Measurements from ENCODE around the gene TNP1. TPM values are rescaled to one million over a fixed set of nuclear protein-coding genes. Genes with fewer than 3 reads are reported as not detected.

The TNP1 gene
- polyA plus RNA-seq, 3 donors, result not detected

GRCh38 chr2:216884347-216884746, 24.5 kb upstream of the TNP1 start:
- Mint-ChIP-seq H3K27ac (peak overlapping the region in 1 of 7 donors; percentile 38), H3K9me3 (peaks cover 0 to 13% (median 5%) of the 10 kb centered on the region in 7 donors), H3K27me3 (ENCODE audit: low read depth in 3 of 3) (peaks cover 0 to 8% (median 4%) of the 10 kb centered on the region in 3 donors), H3K36me3 (no peaks in the 10 kb centered on the region), H3K4me3 (no peak overlapping the region), H3K4me1 (peaks cover 2% of the 10 kb centered on the region)
- no peaks in the 10 kb centered on the region for H3K36me3 ChIP-seq (replicated peaks in 1 of 2; ENCODE audit: control insufficient read depth in 1 of 2, insufficient read depth in 2 of 2, low read length in 2 of 2)
- no peak for DNase-seq
- no peaks in the 10 kb centered on the region for H3K4me1 ChIP-seq (ENCODE audit: control insufficient read depth in 1 of 2, insufficient read depth in 2 of 2, low read length in 2 of 2)
- H3K9ac ChIP-seq (ENCODE audit: insufficient read depth, low read length, poor library complexity, severe bottlenecking), result no peak overlapping the region
- no peak overlapping the region for H2AFZ ChIP-seq (ENCODE audit: insufficient read depth, low read depth, low read length, poor library complexity, severe bottlenecking)
- H3K79me2 ChIP-seq (ENCODE audit: insufficient read depth, low read length), result no peaks in the 10 kb centered on the region
- no peaks in the 10 kb centered on the region for H3K27me3 ChIP-seq (ENCODE audit: control insufficient read depth in 2 of 2, insufficient read depth in 2 of 2, low read length in 2 of 2)
- intact Hi-C loops (cut with micrococcal nuclease), result no loop called here
- H3K4me3 ChIP-seq (replicated peaks in 1 of 3; ENCODE audit: low read depth in 2 of 3, low read length in 3 of 3), result no peak overlapping the region
- no peak overlapping the region for H3K4me2 ChIP-seq (replicated peaks; ENCODE audit: extremely low read depth, low read length, poor library complexity, severe bottlenecking)
- no peaks in the 10 kb centered on the region for H4K20me1 ChIP-seq (ENCODE audit: insufficient read depth, low read length)
- no peak overlapping the region for H3K27ac ChIP-seq (ENCODE audit: low read depth in 1 of 2, low read length in 2 of 2)
- no peak for TF ChIP-seq CTCF (IDR thresholded peaks at IDR 0.05)
- no peaks in the 10 kb centered on the region for H3K9me3 ChIP-seq (replicated peaks in 1 of 2; ENCODE audit: control insufficient read depth in 1 of 2, insufficient read depth in 1 of 2, low read length in 2 of 2)
- 100% methylated on average over 2 of the region's 2 CpGs for WGBS (ENCODE audit: insufficient coverage)

- Histone ChIP-seq H3K27me3 (ENCODE audit: control insufficient read depth in 2 of 2, insufficient read depth in 2 of 2, low read length in 2 of 2) (no peaks in the 10 kb centered on the region), H3K36me3 (replicated peaks in 1 of 2; ENCODE audit: control insufficient read depth in 1 of 2, insufficient read depth in 2 of 2, low read length in 2 of 2) (no peaks in the 10 kb centered on the region), H3K9me3 (replicated peaks in 1 of 2; ENCODE audit: control insufficient read depth in 1 of 2, insufficient read depth in 1 of 2, low read length in 2 of 2) (no peaks in the 10 kb centered on the region), H3K4me3 (replicated peaks in 1 of 3; ENCODE audit: low read depth in 2 of 3, low read length in 3 of 3) (no peak overlapping the region), H4K20me1 (ENCODE audit: insufficient read depth, low read length) (no peaks in the 10 kb centered on the region), H3K4me1 (ENCODE audit: control insufficient read depth in 1 of 2, insufficient read depth in 2 of 2, low read length in 2 of 2) (no peaks in the 10 kb centered on the region), H3K79me2 (ENCODE audit: insufficient read depth, low read length) (no peaks in the 10 kb centered on the region), H3K9ac (ENCODE audit: insufficient read depth, low read length, poor library complexity, severe bottlenecking) (no peak overlapping the region), H2AFZ (ENCODE audit: insufficient read depth, low read depth, low read length, poor library complexity, severe bottlenecking) (no peak overlapping the region), H3K27ac (ENCODE audit: low read depth in 1 of 2, low read length in 2 of 2) (no peak overlapping the region), H3K4me2 (replicated peaks; ENCODE audit: extremely low read depth, low read length, poor library complexity, severe bottlenecking) (no peak overlapping the region)
- H3K4me3 Mint-ChIP-seq, result no peak overlapping the region
- WGBS (ENCODE audit: insufficient coverage), result 93% methylated on average over 3 of the region's 6 CpGs
- intact Hi-C loops (cut with micrococcal nuclease), result no loop called here
- DNase-seq, result no peak
- peaks cover 2 to 8% (median 4%) of the 10 kb centered on the region in 3 donors for H3K27me3 Mint-ChIP-seq (ENCODE audit: low read depth in 3 of 3)
- no peak for TF ChIP-seq CTCF (IDR thresholded peaks at IDR 0.05)
- peaks cover 0 to 11% (median 5%) of the 10 kb centered on the region in 7 donors for H3K9me3 Mint-ChIP-seq
- H3K4me1 Mint-ChIP-seq, result peaks cover 2% of the 10 kb centered on the region
- H3K36me3 Mint-ChIP-seq, result no peaks in the 10 kb centered on the region
- H3K27ac Mint-ChIP-seq, result no peak overlapping the region
Measured at GRCh38 chr2:216882876-216883275, 23.0 kb upstream of the TNP1 start.

All from CD14-positive monocyte (primary cell).